ENCODE measurements around the gene SSRP1.
A peak's percentile ranks its signal among the peaks of the same experiment; 100 is the strongest.

Gene SSRP1

DNA sequence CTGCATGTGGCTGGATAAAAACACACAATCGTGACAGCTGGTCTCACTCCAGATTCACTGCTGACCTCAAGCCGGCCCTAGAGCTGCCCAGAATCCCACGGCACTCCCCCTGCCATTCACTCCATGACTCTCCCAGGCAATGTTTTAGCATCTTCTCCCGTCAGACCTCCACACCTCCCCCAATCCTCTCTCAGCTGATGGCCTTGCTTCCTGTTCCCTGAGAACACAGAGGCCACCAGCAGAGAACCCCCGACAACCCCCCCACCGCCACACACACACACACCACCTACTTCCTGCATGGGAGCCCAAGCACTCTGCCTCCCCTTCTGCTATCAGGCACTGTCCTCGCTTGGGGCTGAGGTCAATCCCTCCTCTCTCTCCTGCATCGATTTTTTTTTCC, 20.2 kb downstream of the SSRP1 start:
- DNase-seq: peak in 1 of 2 donors; percentile 85

DNA sequence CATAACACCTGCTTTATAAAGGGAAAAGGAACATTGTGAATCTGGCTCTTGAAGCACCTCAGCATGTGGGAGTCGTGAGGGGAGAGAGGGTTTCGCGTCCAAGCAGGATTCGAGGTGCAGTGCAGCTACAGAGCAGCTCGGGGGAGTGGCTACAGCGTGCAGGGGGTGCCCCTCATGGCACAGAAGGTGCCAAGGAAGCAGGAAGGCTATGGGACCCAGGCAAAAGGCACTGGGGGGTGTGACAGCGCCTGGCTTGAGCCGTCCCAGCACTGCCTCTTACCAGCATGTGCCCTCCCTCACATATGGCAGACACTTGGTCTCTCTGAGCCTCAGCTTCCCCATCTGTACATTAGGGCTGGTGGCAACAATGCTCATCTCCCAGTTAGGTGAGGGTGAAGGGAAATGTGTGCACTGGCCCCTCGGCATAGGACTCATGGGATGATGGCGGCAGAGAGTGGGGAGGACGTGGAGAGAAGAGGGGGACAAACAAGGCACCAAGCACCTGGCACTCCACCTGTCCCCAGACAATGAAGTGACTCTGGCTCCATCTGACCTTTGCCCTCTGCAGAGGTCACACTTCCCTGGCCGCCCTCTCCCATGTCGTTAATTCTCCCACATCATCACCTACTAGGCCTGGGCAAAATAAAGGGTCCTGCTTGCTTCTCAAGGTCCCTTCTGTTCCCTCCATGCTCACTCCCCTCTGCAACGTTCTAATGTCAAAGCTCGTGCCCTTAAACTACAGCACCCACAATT, 21.3 kb downstream of the SSRP1 start:
- no peak for DNase-seq

GRCh38 chr11:57313788-57314135, 21.9 kb downstream of the SSRP1 start:
- no peak for DNase-seq

DNA sequence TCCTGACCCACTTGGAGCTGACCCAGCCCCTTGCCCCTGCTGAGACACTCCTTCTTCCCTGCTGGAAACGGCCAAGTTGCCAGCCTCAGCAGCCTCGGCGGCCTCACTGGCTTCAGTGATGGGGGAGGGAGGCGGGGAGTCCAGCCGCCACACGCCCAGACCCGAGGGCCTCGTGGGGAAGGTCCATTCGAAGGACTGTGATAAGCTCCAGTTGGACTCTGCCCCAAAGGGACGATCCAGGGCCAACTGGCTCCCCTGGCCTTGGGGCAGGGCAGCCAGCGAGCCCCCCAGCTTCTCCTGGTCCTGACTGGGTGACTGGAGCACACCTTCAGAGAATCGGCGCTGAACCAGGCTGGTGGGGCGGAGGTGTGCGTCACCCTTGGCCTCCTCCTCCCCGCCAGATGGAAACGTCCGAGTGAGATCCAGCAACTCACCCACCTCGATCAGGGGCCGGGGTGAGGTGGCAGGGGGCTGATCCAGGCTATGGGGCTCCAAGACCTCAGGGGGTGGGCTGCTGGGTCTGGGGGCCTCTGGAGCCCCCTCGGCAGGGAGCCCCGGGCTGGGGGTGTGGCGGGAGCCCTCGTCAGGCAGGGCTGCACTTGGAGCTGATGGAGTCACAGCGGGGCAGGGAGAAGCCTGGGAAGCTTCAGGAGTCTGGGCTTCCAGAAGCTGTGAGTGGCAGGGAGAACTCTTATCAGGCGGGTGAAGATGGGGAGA, 22.5 kb downstream of the SSRP1 start:
- DNase-seq: no peak

- DNase-seq: no peak
Measured at GRCh38 chr11:57312511-57313021, 23.1 kb downstream of the SSRP1 start.

- DNase-seq: peak; percentile 87 to 92
Measured at GRCh38 chr11:57311109-57311936, 24.4 kb downstream of the SSRP1 start.

DNA sequence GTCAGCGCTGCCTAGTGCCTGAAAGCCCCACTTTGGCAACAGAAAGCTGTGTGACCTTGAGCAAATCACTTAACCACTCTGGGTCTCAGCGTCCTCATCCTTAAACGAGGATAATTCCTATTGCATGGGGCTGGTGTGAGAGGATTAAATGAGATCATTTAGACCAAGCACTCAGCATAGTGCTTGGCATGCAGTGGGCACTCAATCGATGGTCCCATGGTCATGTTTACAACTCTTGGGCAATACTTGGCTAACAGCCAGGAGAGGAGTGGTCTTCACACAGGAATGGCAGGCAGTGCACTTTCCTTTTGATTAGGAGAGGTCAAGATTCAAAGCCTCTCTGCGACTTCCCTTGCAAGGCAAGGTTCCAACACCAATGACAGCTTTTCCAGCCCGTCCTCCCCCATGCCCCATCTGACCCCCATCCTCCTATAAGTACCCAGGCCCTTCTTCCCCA, 25.0 kb downstream of the SSRP1 start:
- no peak for DNase-seq

GRCh38 chr11:57310091-57310490, 25.6 kb downstream of the SSRP1 start:
- DNase-seq: no peak

GRCh38 chr11:57309106-57310059, 26.3 kb downstream of the SSRP1 start:
- no peak for DNase-seq

GRCh38 chr11:57308426-57309060, 27.1 kb downstream of the SSRP1 start:
- no peak for DNase-seq

- no peak for DNase-seq
Measured at GRCh38 chr11:57307666-57308270, 27.9 kb downstream of the SSRP1 start.

DNA sequence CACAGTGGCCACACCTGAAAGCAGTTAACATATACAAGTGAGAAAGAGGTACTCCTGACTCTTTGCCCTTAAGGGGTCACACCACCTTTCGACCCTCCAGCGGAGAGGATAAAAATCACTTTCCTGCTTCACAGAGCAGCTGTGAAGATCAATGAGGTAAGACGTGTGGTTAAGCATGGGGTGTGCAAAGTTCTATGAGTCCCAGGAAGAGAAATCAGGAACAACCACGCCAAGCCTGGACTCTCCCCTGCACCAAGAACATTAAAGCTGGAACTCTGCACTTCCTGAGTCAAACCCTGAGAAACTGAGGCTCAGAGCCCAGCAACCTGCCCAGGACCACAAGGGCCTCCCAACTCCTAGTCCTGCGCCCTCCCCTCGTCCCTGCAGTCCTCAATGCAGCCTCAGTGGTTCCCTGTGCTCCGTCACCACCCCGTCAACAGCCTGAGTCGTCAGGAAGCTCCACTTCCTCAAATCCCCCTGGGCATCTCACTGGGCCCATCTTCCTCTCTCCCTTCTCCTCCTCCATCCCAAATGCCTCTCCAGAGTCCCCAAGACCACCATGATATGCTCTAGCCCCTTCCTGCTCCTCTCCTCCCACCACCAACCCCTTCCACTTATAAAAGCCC, 28.6 kb downstream of the SSRP1 start:
- no peak for DNase-seq

GRCh38 chr11:57306161-57306876, 29.4 kb downstream of the SSRP1 start:
- DNase-seq: no peak

- no peak for DNase-seq
Measured at GRCh38 chr11:57305523-57305922, 30.2 kb downstream of the SSRP1 start.

GRCh38 chr11:57303990-57304579, 31.6 kb downstream of the SSRP1 start:
- no peak for DNase-seq

- no peak for DNase-seq
Measured at GRCh38 chr11:57303280-57303989, 32.3 kb downstream of the SSRP1 start.

DNA sequence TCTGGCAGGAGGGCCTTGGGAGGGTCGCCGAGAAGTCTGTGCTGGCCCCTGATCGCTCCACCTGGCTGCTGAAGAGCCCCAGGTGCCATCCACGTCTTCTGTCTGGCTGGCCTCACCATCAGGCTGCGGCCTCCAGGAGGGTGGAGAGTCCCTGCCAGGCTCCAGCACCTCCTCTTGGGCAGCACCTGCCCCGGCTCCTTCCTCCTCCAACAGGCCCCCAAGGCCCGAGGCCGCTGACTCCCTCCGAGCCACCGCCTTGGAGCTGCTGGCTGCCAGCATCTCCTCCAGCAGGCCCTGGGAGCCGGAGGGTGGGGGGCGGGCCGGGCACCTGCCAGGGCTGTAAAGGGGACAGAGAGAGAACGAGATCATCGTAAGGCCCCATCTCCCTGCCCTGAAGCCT, 33.2 kb downstream of the SSRP1 start:
- no peak for DNase-seq

- DNase-seq: no peak
Measured at GRCh38 chr11:57301711-57302423, 33.8 kb downstream of the SSRP1 start.
